ENCODE data around the gene HEPN1. TPM values are rescaled to one million over a fixed set of nuclear protein-coding genes. Genes with fewer than 3 reads are reported as not detected.

The HEPN1 gene
- total RNA-seq, 1 experiment from 2014 or later = not detected

GRCh38 chr11:124894606-124895430 is 24.2 kb upstream of the HEPN1 start:
- H3K9me3 ChIP-seq (ENCODE audit: low read depth, low read length, poor library complexity, severe bottlenecking) = no peaks in the 10 kb centered on the region
- DNase-seq (ENCODE audit: low spot score) = no peak
- H3K27ac ChIP-seq (ENCODE audit: low read depth, low read length, poor library complexity, severe bottlenecking) = no peak overlapping the region
- peaks cover 6% of the 10 kb centered on the region for H3K27me3 ChIP-seq (replicated peaks; ENCODE audit: insufficient read depth, low read depth, low read length, poor library complexity)
- no peaks in the 10 kb centered on the region for H3K4me1 ChIP-seq (ENCODE audit: insufficient read depth, low read length, poor library complexity, severe bottlenecking)
- CTCF ChIA-PET = no interaction called here
- H3K4me3 ChIP-seq (ENCODE audit: low read depth, low read length, poor library complexity, severe bottlenecking) = no peak overlapping the region
- no TSS peak for BruUV-seq (replicated peaks)
- intact Hi-C loops (cut with micrococcal nuclease; ENCODE audit: unreplicated experiment) = no loop called here
- TF ChIP-seq EZH2 (IDR thresholded peaks at IDR 0.05; ENCODE audit: borderline replicate concordance, low read depth, low read length, poor library complexity, severe bottlenecking) (no peak), CTCF (conservative IDR thresholded peaks at IDR 0.05; ENCODE audit: low read depth, low read length) (no peak)
- H3K36me3 ChIP-seq (ENCODE audit: insufficient read depth, low read length, poor library complexity, severe bottlenecking) = no peaks in the 10 kb centered on the region
- POLR2A ChIA-PET (ENCODE audit: low non-redundant PET) = no interaction called here

GRCh38 chr11:124895471-124895971 is 23.5 kb upstream of the HEPN1 start:
- TF ChIP-seq EZH2 (IDR thresholded peaks at IDR 0.05; ENCODE audit: borderline replicate concordance, low read depth, low read length, poor library complexity, severe bottlenecking) (no peak), CTCF (conservative IDR thresholded peaks at IDR 0.05; ENCODE audit: low read depth, low read length) (no peak)
- no peak for DNase-seq (ENCODE audit: low spot score)
- ChIA-PET CTCF (no interaction called here), POLR2A (ENCODE audit: low non-redundant PET) (no interaction called here)
- Histone ChIP-seq H3K4me3 (ENCODE audit: low read depth, low read length, poor library complexity, severe bottlenecking) (no peak overlapping the region), H3K4me1 (ENCODE audit: insufficient read depth, low read length, poor library complexity, severe bottlenecking) (no peaks in the 10 kb centered on the region), H3K36me3 (ENCODE audit: insufficient read depth, low read length, poor library complexity, severe bottlenecking) (no peaks in the 10 kb centered on the region), H3K9me3 (ENCODE audit: low read depth, low read length, poor library complexity, severe bottlenecking) (no peaks in the 10 kb centered on the region), H3K27me3 (replicated peaks; ENCODE audit: insufficient read depth, low read depth, low read length, poor library complexity) (peaks cover 13% of the 10 kb centered on the region), H3K27ac (ENCODE audit: low read depth, low read length, poor library complexity, severe bottlenecking) (no peak overlapping the region)
- no TSS peak for BruUV-seq (replicated peaks)
- intact Hi-C loops (cut with micrococcal nuclease; ENCODE audit: unreplicated experiment) = no loop called here

- Histone ChIP-seq H3K27ac (ENCODE audit: low read depth, low read length, poor library complexity, severe bottlenecking) (no peak overlapping the region), H3K9me3 (ENCODE audit: low read depth, low read length, poor library complexity, severe bottlenecking) (no peaks in the 10 kb centered on the region), H3K36me3 (ENCODE audit: insufficient read depth, low read length, poor library complexity, severe bottlenecking) (no peaks in the 10 kb centered on the region), H3K4me1 (ENCODE audit: insufficient read depth, low read length, poor library complexity, severe bottlenecking) (no peaks in the 10 kb centered on the region), H3K27me3 (replicated peaks; ENCODE audit: insufficient read depth, low read depth, low read length, poor library complexity) (peaks cover 20% of the 10 kb centered on the region), H3K4me3 (ENCODE audit: low read depth, low read length, poor library complexity, severe bottlenecking) (no peak overlapping the region)
- POLR2A ChIA-PET (ENCODE audit: low non-redundant PET) = no interaction called here
- no peak for DNase-seq (ENCODE audit: low spot score)
- TF ChIP-seq CTCF (conservative IDR thresholded peaks at IDR 0.05; ENCODE audit: low read depth, low read length) (no peak), EZH2 (IDR thresholded peaks at IDR 0.05; ENCODE audit: borderline replicate concordance, low read depth, low read length, poor library complexity, severe bottlenecking) (no peak)
- intact Hi-C loops (cut with micrococcal nuclease; ENCODE audit: unreplicated experiment) = no loop called here
- CTCF ChIA-PET = no interaction called here
- BruUV-seq (replicated peaks) = no TSS peak
Observed at GRCh38 chr11:124896071-124896750, 22.8 kb upstream of the HEPN1 start.

Measured in A673 (cell line).